Measurements from ENCODE around the gene SLC35F4.

DNA sequence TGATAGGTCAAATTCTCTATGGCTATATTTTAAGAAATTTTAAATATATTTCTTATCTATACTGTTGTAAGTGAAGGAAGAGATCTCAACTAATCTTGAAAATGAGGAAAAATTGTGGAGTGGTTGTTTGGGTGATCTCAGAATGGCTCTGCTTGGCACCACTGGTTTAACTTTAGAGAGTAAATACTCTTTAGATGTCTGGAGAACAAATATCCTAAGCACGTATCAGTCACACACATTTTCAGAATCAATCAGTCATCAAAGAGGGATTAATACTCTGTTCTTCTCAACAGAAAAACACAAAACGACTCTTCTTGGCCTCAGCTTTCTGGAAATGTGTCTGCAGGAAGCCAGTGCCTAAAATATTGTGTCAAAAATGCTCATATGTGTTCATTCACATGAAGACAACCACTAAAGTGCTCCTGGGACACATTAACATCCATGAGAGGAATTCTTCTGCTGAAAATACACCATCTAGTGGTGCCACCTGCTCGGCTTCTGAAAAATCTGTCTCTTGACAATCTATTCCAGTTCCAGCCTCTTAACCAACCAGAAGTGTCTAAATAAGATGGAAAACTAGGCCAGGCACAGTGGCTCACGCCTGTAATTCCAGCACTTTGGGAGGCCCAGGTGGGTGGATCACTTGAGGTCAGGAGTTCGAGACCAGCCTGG is 291.1 kb downstream of the SLC35F4 start:
- TF ChIP-seq EP300 (IDR thresholded peaks at IDR 0.05; ENCODE audit: borderline replicate concordance in 1 of 2, low read depth in 2 of 2, low read length in 2 of 2) = no peak
- TF ChIP-seq, protein P1, sequence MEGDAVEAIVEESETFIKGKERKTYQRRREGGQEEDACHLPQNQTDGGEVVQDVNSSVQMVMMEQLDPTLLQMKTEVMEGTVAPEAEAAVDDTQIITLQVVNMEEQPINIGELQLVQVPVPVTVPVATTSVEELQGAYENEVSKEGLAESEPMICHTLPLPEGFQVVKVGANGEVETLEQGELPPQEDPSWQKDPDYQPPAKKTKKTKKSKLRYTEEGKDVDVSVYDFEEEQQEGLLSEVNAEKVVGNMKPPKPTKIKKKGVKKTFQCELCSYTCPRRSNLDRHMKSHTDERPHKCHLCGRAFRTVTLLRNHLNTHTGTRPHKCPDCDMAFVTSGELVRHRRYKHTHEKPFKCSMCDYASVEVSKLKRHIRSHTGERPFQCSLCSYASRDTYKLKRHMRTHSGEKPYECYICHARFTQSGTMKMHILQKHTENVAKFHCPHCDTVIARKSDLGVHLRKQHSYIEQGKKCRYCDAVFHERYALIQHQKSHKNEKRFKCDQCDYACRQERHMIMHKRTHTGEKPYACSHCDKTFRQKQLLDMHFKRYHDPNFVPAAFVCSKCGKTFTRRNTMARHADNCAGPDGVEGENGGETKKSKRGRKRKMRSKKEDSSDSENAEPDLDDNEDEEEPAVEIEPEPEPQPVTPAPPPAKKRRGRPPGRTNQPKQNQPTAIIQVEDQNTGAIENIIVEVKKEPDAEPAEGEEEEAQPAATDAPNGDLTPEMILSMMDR (IDR thresholded peaks at IDR 0.05; ENCODE audit: control extremely low read depth in 1 of 3, insufficient read depth in 1 of 3, low read depth in 1 of 3, low read length in 3 of 3) = peak in 1 of 3 experiments; percentile 21; a peak in 2 of 4 replicates
- no peak for TF ChIP-seq TCF12 (IDR thresholded peaks at IDR 0.05; ENCODE audit: low read depth, low read length)
- TF ChIP-seq EGR1 (IDR thresholded peaks at IDR 0.05; ENCODE audit: borderline replicate concordance, low read depth, low read length) = no peak
- no peak for TF ChIP-seq CHD2 (IDR thresholded peaks at IDR 0.05; ENCODE audit: low read length)
- TF ChIP-seq RAD21 (IDR thresholded peaks at IDR 0.05 in 1 of 2, conservative IDR thresholded peaks at IDR 0.05 in 1 of 2; ENCODE audit: low read depth in 2 of 2, low read length in 2 of 2) = peak; percentile 19 to 33; a peak in 3 of 4 replicates
- no peak for TF ChIP-seq TEAD4 (IDR thresholded peaks at IDR 0.05; ENCODE audit: low read depth, low read length)
- TF ChIP-seq GTF2F1 (IDR thresholded peaks at IDR 0.05; ENCODE audit: borderline replicate concordance, low read depth, low read length) = no peak
- no peak for TF ChIP-seq POLR2A (IDR thresholded peaks at IDR 0.05; ENCODE audit: control extremely low read depth in 1 of 2, low read depth in 2 of 2, low read length in 2 of 2)
